Measurements from ENCODE around the gene ARL5B.

Gene ARL5B

DNA sequence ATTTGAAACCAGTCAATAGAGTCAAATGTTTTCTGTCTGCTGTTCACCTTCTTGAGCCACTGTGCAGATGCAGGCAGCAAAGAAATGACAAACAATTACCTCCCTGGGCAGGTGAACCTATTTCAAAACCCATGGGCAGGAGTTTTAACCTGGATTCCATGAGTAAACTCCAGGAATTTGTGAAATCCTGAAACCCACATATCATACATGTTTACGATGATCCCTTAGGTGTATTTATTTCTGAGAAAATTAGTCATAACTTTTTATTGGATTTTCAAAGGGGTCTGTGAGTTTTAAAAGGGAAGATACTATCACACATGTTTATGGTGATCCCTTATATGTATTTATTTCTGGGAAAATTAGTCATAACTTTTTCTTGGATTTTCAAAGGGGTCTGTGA is 59.8 kb downstream of the ARL5B start:
- no peak for DNase-seq

DNA sequence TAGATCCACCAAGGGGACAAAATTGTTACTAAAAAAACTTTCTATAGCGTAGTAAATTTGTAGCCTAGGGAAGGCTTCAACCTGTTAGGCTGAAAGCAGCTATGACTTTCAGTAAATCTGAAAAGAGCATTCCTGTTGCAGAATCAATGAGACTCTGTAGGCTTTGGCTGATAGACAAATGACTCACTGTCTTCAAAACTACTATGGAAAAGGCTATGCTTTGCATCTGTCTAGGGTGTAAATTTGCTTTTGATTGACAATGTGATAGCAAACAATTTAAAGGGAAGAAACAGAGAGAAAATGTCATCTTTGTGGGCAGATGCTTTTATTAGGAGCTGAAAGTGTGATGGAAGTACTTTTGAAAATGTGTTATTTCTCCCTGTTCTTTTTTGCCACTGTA is 60.6 kb downstream of the ARL5B start:
- DNase-seq = no peak

DNA sequence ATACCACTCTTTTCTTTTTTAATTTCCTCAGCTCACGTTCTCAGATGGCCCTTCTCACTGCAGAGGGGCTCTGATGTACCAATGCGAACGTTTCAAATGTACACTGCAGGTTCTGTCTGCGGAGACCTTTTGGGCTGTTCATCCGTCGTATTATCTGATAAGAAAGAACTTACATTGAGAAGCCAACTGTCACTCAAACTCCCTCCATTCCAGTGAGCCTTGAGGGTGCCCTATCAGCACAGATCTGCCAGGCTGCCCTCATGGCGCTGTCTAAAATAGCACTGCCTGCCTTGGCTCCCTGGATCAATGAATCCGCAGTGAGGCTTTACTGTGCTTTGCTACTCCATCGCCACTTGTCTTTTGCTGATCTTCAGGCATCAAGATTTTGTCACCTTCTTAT is 61.8 kb downstream of the ARL5B start:
- no peak for DNase-seq

DNA sequence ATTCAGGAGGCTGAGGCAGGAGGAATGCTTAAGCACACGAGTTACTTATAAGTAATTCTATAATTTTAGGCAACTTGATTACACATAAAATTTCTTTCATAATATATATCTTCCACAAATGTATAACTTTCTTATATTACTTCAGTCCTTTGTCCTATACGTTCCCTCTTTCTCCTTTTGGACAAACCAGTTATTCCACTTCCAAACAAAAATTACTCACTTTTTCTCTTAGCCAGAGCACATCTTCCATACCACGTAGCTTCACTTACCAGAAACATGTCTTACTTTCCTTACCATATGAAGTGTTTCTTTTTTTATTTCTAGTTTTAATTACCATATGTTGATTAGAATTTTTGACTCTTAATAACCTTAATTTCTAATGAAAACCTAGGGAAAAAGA is 64.6 kb downstream of the ARL5B start:
- no peak for DNase-seq

All from GDM1 (cell line).